ENCODE measurements around the gene GFY. TPM values are rescaled to one million over a fixed set of nuclear protein-coding genes. Genes with fewer than 3 reads are reported as not detected.

GFY gene
- total RNA-seq, 1 donor from 2014 or later = not detected

DNA sequence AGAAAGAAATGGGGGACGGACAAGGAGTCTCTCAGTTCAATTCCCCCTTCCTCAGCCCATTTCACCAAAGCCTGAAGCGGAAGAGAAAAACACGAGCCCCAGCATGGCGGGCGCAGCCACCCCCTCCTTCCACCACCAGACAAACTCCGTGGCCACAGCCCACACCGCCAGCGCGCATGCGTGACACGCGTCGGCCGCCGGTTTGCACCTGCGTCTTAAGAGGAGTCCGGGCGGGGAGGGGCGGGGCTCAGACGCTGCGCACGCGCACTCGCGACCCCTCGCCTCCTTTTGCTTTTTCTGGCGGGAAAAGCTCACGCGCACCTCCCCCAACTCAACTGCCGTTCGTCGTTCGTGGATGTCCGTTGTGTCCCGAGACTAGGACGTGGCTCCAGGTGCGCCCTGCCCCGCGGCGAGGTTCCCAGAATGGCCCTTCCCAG lies 37.2 kb upstream of the GFY start, which contains the start of gene KASH5:
TSS of gene KASH5 (plus strand) at position 314 of the 437 bp plus-strand sequence. CDS start 2,635 bp downstream, outside the sequence.
- no peak within 1 kb of the TSS for H3K27ac Mint-ChIP-seq
- TF ChIP-seq, protein P1, sequence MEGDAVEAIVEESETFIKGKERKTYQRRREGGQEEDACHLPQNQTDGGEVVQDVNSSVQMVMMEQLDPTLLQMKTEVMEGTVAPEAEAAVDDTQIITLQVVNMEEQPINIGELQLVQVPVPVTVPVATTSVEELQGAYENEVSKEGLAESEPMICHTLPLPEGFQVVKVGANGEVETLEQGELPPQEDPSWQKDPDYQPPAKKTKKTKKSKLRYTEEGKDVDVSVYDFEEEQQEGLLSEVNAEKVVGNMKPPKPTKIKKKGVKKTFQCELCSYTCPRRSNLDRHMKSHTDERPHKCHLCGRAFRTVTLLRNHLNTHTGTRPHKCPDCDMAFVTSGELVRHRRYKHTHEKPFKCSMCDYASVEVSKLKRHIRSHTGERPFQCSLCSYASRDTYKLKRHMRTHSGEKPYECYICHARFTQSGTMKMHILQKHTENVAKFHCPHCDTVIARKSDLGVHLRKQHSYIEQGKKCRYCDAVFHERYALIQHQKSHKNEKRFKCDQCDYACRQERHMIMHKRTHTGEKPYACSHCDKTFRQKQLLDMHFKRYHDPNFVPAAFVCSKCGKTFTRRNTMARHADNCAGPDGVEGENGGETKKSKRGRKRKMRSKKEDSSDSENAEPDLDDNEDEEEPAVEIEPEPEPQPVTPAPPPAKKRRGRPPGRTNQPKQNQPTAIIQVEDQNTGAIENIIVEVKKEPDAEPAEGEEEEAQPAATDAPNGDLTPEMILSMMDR (IDR thresholded peaks at IDR 0.05; ENCODE audit: unreplicated experiment) = no peak

DNA sequence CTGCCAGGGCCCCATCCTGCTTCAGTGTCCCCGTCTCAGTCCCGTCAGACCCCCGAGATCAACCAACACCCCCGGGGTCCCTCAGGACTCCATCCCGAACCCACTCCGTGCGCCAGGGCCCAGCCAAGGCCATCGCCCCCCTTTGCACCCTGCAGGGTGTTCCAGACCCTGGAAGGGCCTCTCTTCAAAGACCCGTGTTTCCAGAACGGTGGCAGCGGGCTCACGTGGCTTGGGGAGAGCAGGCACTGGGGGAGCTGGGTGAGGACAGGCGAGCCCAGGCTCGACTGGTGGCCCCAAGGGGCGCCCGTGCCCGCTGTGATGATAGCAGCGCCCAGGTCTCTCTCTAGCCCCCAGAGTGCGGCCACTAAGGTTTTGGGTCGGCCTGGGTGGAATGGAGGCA lies 35.8 kb upstream of the GFY start:
- TF ChIP-seq, protein P1 (IDR thresholded peaks at IDR 0.05; ENCODE audit: unreplicated experiment) = no peak
- H3K27ac Mint-ChIP-seq = no peak overlapping the region
- DNase-seq (ENCODE audit: low spot score in 2 of 2, unreplicated experiment in 2 of 2) = no peak
- peaks cover 28% of the 10 kb centered on the region for H3K27me3 Mint-ChIP-seq (ENCODE audit: low read depth)
- no peaks in the 10 kb centered on the region for H3K4me1 Mint-ChIP-seq
- H3K36me3 Mint-ChIP-seq = no peaks in the 10 kb centered on the region
- H3K9me3 Mint-ChIP-seq = no peaks in the 10 kb centered on the region
- no peak overlapping the region for H3K4me3 Mint-ChIP-seq

More for the DNA sequence above, 37.2 kb upstream of the GFY start, which contains the start of gene KASH5:
- Mint-ChIP-seq H3K4me1 (no peaks in the 10 kb centered on the region), H3K4me3 (no peak within 1 kb of the TSS), H3K27me3 (ENCODE audit: low read depth) (peaks cover 20% of the 10 kb centered on the region), H3K9me3 (peaks cover 5% of the 10 kb centered on the region), H3K36me3 (no peaks in the 10 kb centered on the region)
- no peak for DNase-seq (ENCODE audit: low spot score in 2 of 2, unreplicated experiment in 2 of 2)

DNA sequence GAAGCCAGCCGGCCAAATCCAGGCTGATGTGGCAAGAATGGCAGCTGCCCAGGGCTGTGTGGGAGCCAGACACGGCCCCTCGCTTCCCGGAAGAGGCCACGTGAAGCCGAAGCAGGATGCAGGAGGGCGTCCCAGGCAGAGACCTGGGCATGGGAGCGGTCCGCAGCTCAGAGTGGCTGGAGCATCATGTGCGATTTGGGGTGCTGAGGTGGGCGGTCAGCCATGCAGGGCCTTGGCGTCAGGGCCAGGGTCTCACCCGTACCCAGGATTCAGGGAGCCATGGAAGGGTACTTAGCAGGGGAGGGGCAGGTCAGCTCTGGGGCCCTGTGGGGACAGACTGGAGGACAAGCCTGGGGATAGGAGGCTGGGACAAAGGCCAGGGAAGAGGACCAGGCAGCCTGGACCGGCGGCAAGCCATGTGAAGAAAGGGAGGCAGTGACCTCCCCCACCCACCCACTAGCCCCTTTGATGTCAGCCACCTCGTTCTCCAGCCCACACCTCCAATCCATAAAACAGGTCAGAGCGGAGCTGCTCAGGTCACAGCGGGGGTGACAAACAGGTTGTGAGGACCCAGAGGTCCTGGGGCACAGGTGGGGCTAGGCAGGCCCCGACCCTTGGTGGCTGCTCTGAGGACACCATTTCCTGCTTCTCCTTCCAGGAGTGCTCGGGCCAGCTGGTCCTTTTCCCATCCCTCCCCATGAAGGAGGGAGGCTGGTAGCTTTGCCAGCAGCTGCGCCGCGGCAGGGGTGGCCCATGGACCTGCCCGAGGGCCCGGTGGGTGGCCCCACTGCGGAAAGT lies 34.9 kb upstream of the GFY start:
- Mint-ChIP-seq H3K9me3 (no peaks in the 10 kb centered on the region), H3K4me3 (no peak overlapping the region), H3K27ac (no peak overlapping the region), H3K4me1 (no peaks in the 10 kb centered on the region), H3K36me3 (no peaks in the 10 kb centered on the region), H3K27me3 (ENCODE audit: low read depth) (peaks cover 28% of the 10 kb centered on the region)
- TF ChIP-seq, protein P1 (IDR thresholded peaks at IDR 0.05; ENCODE audit: unreplicated experiment) = no peak
- no peak for DNase-seq (ENCODE audit: low spot score in 2 of 2, unreplicated experiment in 2 of 2)

DNA sequence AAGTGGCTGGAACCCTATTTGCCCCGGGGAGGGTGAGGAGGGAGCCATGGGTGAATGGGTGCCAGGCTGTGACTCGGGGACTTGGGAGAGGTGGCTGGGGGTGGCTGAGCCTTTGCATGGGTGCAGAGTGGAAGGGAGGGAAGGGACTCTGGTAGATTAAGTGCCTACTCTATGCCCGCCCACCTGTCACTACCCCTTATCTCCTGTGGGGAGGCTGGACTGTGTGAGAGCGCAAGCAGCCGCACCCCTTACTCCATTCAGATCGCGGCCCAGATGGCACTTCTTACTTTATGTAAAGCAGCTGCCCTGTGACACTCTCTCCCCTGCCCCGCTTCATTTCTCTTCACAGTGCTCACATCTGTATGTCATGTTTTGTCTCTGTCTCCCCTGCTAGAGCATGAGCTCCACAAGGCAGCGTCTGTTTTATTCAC lies 34.2 kb upstream of the GFY start:
- H3K27ac Mint-ChIP-seq = no peak overlapping the region
- TF ChIP-seq, protein P1 (IDR thresholded peaks at IDR 0.05; ENCODE audit: unreplicated experiment) = no peak
- no peak for DNase-seq (ENCODE audit: low spot score in 2 of 2, unreplicated experiment in 2 of 2)
- no peaks in the 10 kb centered on the region for H3K36me3 Mint-ChIP-seq
- no peaks in the 10 kb centered on the region for H3K9me3 Mint-ChIP-seq
- H3K4me3 Mint-ChIP-seq = no peak overlapping the region
- H3K4me1 Mint-ChIP-seq = no peaks in the 10 kb centered on the region
- peaks cover 28% of the 10 kb centered on the region for H3K27me3 Mint-ChIP-seq (ENCODE audit: low read depth)

DNA sequence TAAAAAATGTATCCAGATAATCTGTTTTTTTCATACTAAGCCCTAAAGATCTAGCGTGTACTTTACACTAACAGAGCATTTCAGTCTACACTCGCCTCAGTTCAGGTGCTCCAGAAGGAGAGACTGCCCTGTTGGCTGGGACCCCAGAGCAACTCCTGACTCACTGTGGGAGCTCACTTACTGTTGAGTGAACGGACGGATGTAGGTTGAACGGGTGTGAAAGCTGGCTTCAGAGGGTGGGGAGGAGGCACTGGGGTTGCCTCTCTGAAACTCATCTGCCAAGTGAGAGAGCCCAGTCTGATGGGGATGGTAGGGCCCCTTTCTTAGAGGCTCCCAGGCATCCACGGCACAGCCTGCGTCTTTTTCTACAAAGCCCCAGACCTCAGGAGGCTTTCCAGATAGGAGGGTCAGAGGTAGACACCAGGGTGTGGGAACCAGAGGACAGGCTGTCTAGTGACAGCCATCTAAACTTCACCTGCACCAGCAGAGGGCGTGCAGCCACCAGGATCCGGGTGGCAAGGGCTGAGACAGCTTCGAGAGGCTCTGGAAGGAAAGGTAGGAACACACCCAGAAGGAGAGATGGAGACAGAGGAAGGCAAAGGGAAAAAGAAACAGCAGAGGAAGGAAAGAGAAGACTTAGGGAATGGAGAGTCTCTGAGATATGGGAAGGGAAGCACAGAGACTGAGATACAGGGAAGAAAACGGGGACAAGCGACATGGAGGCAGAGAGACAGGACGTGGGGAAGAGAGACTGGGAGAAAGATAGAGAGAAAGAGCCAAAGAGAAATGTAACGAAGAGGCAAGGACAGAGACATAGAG lies 33.4 kb upstream of the GFY start:
- Mint-ChIP-seq H3K4me1 (no peaks in the 10 kb centered on the region), H3K36me3 (no peaks in the 10 kb centered on the region), H3K4me3 (no peak overlapping the region), H3K9me3 (no peaks in the 10 kb centered on the region), H3K27ac (no peak overlapping the region), H3K27me3 (ENCODE audit: low read depth) (peaks cover 28% of the 10 kb centered on the region)
- TF ChIP-seq, protein P1 (IDR thresholded peaks at IDR 0.05; ENCODE audit: unreplicated experiment) = peak; percentile 74
- DNase-seq (ENCODE audit: low spot score in 2 of 2, unreplicated experiment in 2 of 2) = peak; percentile 66 to 80

Data from mesothelial cell of epicardium (in vitro differentiated cells).